COLO668 (cell line): Measurements from ENCODE around the gene TMEM130.
"Not testable (repeated sequence)": the region's sequence is repeated elsewhere in the genome, so short reads cannot be mapped to it uniquely, and the experiment has no call there.

ENCODE experiments used
- DNase-seq: peaks from one replicate; lab custom pipeline; 2025; ENCODE audit not compliant: unreplicated experiment; lab: John Stamatoyannopoulos, UW

TMEM130 gene

GRCh38 chr7:98842552-98842951 is 27.3 kb downstream of the TMEM130 start:
- DNase-seq: not testable (repeated sequence)

- DNase-seq: peak; percentile 43
Measured at GRCh38 chr7:98841179-98841997, 28.4 kb downstream of the TMEM130 start.

GRCh38 chr7:98840722-98841121 is 29.1 kb downstream of the TMEM130 start:
- no peak for DNase-seq

- DNase-seq: no peak
Measured at GRCh38 chr7:98840096-98840495, 29.7 kb downstream of the TMEM130 start.

GRCh38 chr7:98837630-98837972 is 32.2 kb downstream of the TMEM130 start:
- no peak for DNase-seq

- DNase-seq: peak; percentile 38
Measured at GRCh38 chr7:98836811-98837629, 32.8 kb downstream of the TMEM130 start.

GRCh38 chr7:98834949-98835348 is 34.9 kb downstream of the TMEM130 start:
- DNase-seq: no peak

GRCh38 chr7:98833022-98833421 is 36.8 kb downstream of the TMEM130 start:
- no peak for DNase-seq

GRCh38 chr7:98831641-98832221 is 38.1 kb downstream of the TMEM130 start:
- DNase-seq: no peak

- no peak for DNase-seq
Measured at GRCh38 chr7:98830972-98831548, 38.8 kb downstream of the TMEM130 start.

GRCh38 chr7:98828368-98828767 is 41.4 kb downstream of the TMEM130 start:
- no peak for DNase-seq

- DNase-seq: no peak
Measured at GRCh38 chr7:98827258-98827657, 42.6 kb downstream of the TMEM130 start.

- DNase-seq: no peak
Measured at GRCh38 chr7:98826811-98827231, 43.0 kb downstream of the TMEM130 start.

- DNase-seq: no peak
Measured at GRCh38 chr7:98826387-98826786, 43.4 kb downstream of the TMEM130 start.

- no peak for DNase-seq
Measured at GRCh38 chr7:98823226-98823625, 46.6 kb downstream of the TMEM130 start.

GRCh38 chr7:98821348-98821747 is 48.5 kb downstream of the TMEM130 start:
- DNase-seq: no peak

- no peak for DNase-seq
Measured at GRCh38 chr7:98816967-98817710, 52.7 kb downstream of the TMEM130 start.

GRCh38 chr7:98816241-98816640 is 53.6 kb downstream of the TMEM130 start:
- DNase-seq: no peak

GRCh38 chr7:98815313-98815712 is 54.5 kb downstream of the TMEM130 start:
- no peak for DNase-seq

GRCh38 chr7:98811299-98811698 is 58.5 kb downstream of the TMEM130 start:
- DNase-seq: no peak
